ENCODE results near the gene SH2B3. TPM values are rescaled to one million over a fixed set of nuclear protein-coding genes. Genes with fewer than 3 reads are reported as not detected.

The SH2B3 gene
- total RNA-seq, 1 donor from 2014 or later = 18.3 TPM

DNA sequence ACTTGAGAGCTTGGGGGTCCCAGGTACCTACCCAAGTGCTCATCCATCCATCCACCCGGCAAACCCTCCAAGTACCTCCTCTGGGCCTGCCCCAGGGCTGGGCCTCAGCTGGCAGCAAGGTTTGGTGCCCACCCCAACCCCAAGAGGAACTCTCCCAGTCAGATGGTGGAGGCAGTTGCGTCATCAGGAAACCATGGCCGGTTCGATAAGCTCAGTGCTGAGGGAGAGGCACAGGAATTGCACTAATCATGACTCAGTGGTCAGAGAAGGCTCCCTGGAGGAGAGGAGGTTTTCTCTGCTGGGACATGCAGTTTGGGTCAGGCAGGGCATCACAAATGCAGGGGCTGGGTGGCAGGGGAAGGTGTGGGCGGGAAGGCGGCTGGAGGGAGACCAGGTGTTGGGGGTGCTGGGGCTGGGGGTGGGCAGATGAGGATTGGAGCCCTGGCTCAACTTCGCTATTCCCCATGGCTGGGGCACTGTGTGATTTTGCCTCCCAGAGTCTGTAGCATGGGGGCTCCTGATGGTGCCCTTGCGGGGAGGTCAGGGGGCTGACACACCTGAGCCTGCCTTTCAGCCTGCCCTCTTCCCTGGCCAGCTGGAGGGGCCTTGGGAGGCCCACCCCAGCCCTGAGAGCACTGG lies 32.2 kb downstream of the SH2B3 start:
- peaks cover 52% of the 10 kb centered on the region for H3K4me1 Mint-ChIP-seq (ENCODE audit: low read depth)
- peaks cover 2% of the 10 kb centered on the region for H3K36me3 Mint-ChIP-seq (ENCODE audit: low read depth)
- no peaks in the 10 kb centered on the region for H3K9me3 Mint-ChIP-seq (ENCODE audit: low read depth)
- H3K4me3 Mint-ChIP-seq (ENCODE audit: unreplicated experiment) = no peak overlapping the region
- H3K27ac Mint-ChIP-seq (ENCODE audit: unreplicated experiment) = peak overlapping the region; percentile 68
- no peaks in the 10 kb centered on the region for H3K27me3 Mint-ChIP-seq (ENCODE audit: low read depth)
- no peak for DNase-seq (ENCODE audit: low spot score)
- TF ChIP-seq, protein P1, sequence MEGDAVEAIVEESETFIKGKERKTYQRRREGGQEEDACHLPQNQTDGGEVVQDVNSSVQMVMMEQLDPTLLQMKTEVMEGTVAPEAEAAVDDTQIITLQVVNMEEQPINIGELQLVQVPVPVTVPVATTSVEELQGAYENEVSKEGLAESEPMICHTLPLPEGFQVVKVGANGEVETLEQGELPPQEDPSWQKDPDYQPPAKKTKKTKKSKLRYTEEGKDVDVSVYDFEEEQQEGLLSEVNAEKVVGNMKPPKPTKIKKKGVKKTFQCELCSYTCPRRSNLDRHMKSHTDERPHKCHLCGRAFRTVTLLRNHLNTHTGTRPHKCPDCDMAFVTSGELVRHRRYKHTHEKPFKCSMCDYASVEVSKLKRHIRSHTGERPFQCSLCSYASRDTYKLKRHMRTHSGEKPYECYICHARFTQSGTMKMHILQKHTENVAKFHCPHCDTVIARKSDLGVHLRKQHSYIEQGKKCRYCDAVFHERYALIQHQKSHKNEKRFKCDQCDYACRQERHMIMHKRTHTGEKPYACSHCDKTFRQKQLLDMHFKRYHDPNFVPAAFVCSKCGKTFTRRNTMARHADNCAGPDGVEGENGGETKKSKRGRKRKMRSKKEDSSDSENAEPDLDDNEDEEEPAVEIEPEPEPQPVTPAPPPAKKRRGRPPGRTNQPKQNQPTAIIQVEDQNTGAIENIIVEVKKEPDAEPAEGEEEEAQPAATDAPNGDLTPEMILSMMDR (IDR thresholded peaks at IDR 0.05) = no peak

GRCh38 chr12:111438481-111438880 lies 32.8 kb downstream of the SH2B3 start:
- H3K27ac Mint-ChIP-seq (ENCODE audit: unreplicated experiment) = peak overlapping the region; percentile 68
- no peaks in the 10 kb centered on the region for H3K9me3 Mint-ChIP-seq (ENCODE audit: low read depth)
- peaks cover 56% of the 10 kb centered on the region for H3K4me1 Mint-ChIP-seq (ENCODE audit: low read depth)
- peaks cover 5% of the 10 kb centered on the region for H3K36me3 Mint-ChIP-seq (ENCODE audit: low read depth)
- no peak for DNase-seq (ENCODE audit: low spot score)
- H3K4me3 Mint-ChIP-seq (ENCODE audit: unreplicated experiment) = no peak overlapping the region
- no peaks in the 10 kb centered on the region for H3K27me3 Mint-ChIP-seq (ENCODE audit: low read depth)
- TF ChIP-seq, protein P1 (IDR thresholded peaks at IDR 0.05) = no peak

GRCh38 chr12:111439657-111440151 lies 34.0 kb downstream of the SH2B3 start:
- no peak for DNase-seq (ENCODE audit: low spot score)
- TF ChIP-seq, protein P1 (IDR thresholded peaks at IDR 0.05) = no peak
- peaks cover 5% of the 10 kb centered on the region for H3K36me3 Mint-ChIP-seq (ENCODE audit: low read depth)
- H3K27ac Mint-ChIP-seq (ENCODE audit: unreplicated experiment) = peak overlapping the region; percentile 1
- no peaks in the 10 kb centered on the region for H3K9me3 Mint-ChIP-seq (ENCODE audit: low read depth)
- H3K27me3 Mint-ChIP-seq (ENCODE audit: low read depth) = no peaks in the 10 kb centered on the region
- no peak overlapping the region for H3K4me3 Mint-ChIP-seq (ENCODE audit: unreplicated experiment)
- peaks cover 51% of the 10 kb centered on the region for H3K4me1 Mint-ChIP-seq (ENCODE audit: low read depth)

- H3K4me3 Mint-ChIP-seq (ENCODE audit: unreplicated experiment) = no peak overlapping the region
Observed at GRCh38 chr12:111440152-111440551, 34.4 kb downstream of the SH2B3 start.

DNA sequence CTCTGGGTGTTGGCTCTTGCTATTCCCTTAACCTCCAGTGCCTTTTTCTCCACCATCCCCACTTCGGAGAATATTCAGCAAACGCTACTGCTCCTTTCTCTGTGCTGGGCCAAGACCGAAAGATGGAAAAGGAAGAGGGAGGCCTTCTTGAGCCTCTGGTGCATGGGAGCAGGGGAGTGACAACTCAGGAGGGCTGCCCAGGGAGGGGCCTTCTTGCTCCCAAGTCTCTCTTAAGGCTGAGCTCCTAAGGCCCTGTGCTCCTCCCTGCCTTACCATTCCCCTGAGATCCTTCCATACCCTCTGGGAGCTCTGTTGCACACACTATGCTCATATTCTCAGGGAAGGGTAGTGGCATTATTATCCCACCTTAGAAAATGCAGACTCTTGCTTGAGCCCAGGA lies 34.9 kb downstream of the SH2B3 start:
- Mint-ChIP-seq H3K4me1 (ENCODE audit: low read depth) (peaks cover 49% of the 10 kb centered on the region), H3K9me3 (ENCODE audit: low read depth) (no peaks in the 10 kb centered on the region)

More at GRCh38 chr12:111440152-111440551, 34.4 kb downstream of the SH2B3 start:
- Mint-ChIP-seq H3K36me3 (ENCODE audit: low read depth) (peaks cover 5% of the 10 kb centered on the region), H3K27ac (ENCODE audit: unreplicated experiment) (peak overlapping the region; percentile 20), H3K4me1 (ENCODE audit: low read depth) (peaks cover 51% of the 10 kb centered on the region), H3K9me3 (ENCODE audit: low read depth) (no peaks in the 10 kb centered on the region), H3K27me3 (ENCODE audit: low read depth) (no peaks in the 10 kb centered on the region)
- TF ChIP-seq, protein P1 (IDR thresholded peaks at IDR 0.05) = no peak
- no peak for DNase-seq (ENCODE audit: low spot score)

More for the DNA sequence above, 34.9 kb downstream of the SH2B3 start:
- TF ChIP-seq, protein P1 (IDR thresholded peaks at IDR 0.05) = no peak
- DNase-seq (ENCODE audit: low spot score) = no peak
- no peak overlapping the region for H3K4me3 Mint-ChIP-seq (ENCODE audit: unreplicated experiment)
- peak overlapping the region; percentile 20 for H3K27ac Mint-ChIP-seq (ENCODE audit: unreplicated experiment)
- no peaks in the 10 kb centered on the region for H3K27me3 Mint-ChIP-seq (ENCODE audit: low read depth)
- peaks cover 5% of the 10 kb centered on the region for H3K36me3 Mint-ChIP-seq (ENCODE audit: low read depth)
